Mesenchymal stem cell (in vitro differentiated cells and primary cell): ENCODE results near the gene EML2. TPM values are rescaled to one million over a fixed set of nuclear protein-coding genes. Genes with fewer than 3 reads are reported as not detected.
"Not testable (repeated sequence)": the region's sequence is repeated elsewhere in the genome, so short reads cannot be mapped to it uniquely, and the experiment has no call there.

Experiments
- DNase-seq: peaks from one replicate; pipeline ENCODE4 v3.0.0-alpha.2; 2013
- H2AFZ ChIP-seq: one replicate; pipeline ENCODE4 v1.6.1; 2013; ENCODE audit warnings: low read depth, mild to moderate bottlenecking, control low read depth, inconsistent platforms, low read length, moderate library complexity
- H2AK5ac ChIP-seq: 2 replicates; pipeline ENCODE4 v1.6.1; 2013; ENCODE audit warnings: low read length, moderate library complexity, mild to moderate bottlenecking, inconsistent platforms; ENCODE audit not compliant: severe bottlenecking
- H2BK120ac ChIP-seq: one replicate; pipeline ENCODE4 v1.6.1; 2013; ENCODE audit warnings: low read depth, mild to moderate bottlenecking, inconsistent platforms, low read length, moderate library complexity
- H2BK12ac ChIP-seq, 2 experiments: one replicate each; pipeline ENCODE4 v1.6.1; 2013; ENCODE audit warnings: inconsistent platforms in 2 of 2, low read length in 2 of 2, mild to moderate bottlenecking in 2 of 2, moderate library complexity in 2 of 2, control low read depth in 1 of 2
- H2BK15ac ChIP-seq: one replicate; pipeline ENCODE4 v1.6.1; 2013; ENCODE audit warnings: mild to moderate bottlenecking, low read depth, inconsistent platforms; ENCODE audit not compliant: poor library complexity, severe bottlenecking
- H2BK5ac ChIP-seq: 2 replicates; pipeline ENCODE4 v1.6.1; 2013; ENCODE audit warnings: low read depth, mild to moderate bottlenecking, low read length, control low read depth, inconsistent platforms; ENCODE audit not compliant: poor library complexity, severe bottlenecking
- H3K14ac ChIP-seq, 2 experiments: one replicate each; pipeline ENCODE4 v1.6.1; 2013; ENCODE audit warnings: inconsistent platforms in 2 of 2, low read length in 2 of 2, control low read depth in 1 of 2, mild to moderate bottlenecking in 1 of 2, moderate library complexity in 1 of 2
- H3K18ac ChIP-seq, 2 experiments: one replicate each; pipeline ENCODE4 v1.6.1; 2013; ENCODE audit warnings: inconsistent platforms in 2 of 2, low read length in 2 of 2, control low read depth in 1 of 2, low read depth in 1 of 2, mild to moderate bottlenecking in 1 of 2
- H3K23ac ChIP-seq, 2 experiments: one replicate each; pipeline ENCODE4 v1.6.1; 2013; ENCODE audit warnings: inconsistent platforms in 2 of 2, low read length in 2 of 2, mild to moderate bottlenecking in 2 of 2, moderate library complexity in 2 of 2, control low read depth in 1 of 2
- H3K27ac ChIP-seq: 2 replicates; pipeline ENCODE4 v1.5.1; 2013; ENCODE audit warnings: mild to moderate bottlenecking, moderate library complexity, low read length, control low read depth, inconsistent platforms; ENCODE audit not compliant: poor library complexity, severe bottlenecking
- H3K27me3 ChIP-seq, 2 experiments: 2 replicates each; pipeline versions ENCODE4 v1.6.1 to v1.7.0; 2013; ENCODE audit warnings: low read length in 2 of 2, mild to moderate bottlenecking in 2 of 2, moderate library complexity in 2 of 2, control low read depth in 1 of 2, inconsistent platforms in 1 of 2; ENCODE audit not compliant: control insufficient read depth in 1 of 2, insufficient read depth in 1 of 2
- H3K36me3 ChIP-seq, 2 experiments: 2 replicates each; pipeline versions ENCODE4 v1.6.1 to v1.7.0; 2013; ENCODE audit warnings: low read length in 2 of 2, control low read depth in 1 of 2, inconsistent platforms in 1 of 2, low read depth in 1 of 2, mild to moderate bottlenecking in 1 of 2; ENCODE audit not compliant: insufficient read depth in 2 of 2, control insufficient read depth in 1 of 2
- H3K4ac ChIP-seq, 2 experiments: one replicate each; pipeline ENCODE4 v1.6.1; 2013; ENCODE audit warnings: inconsistent platforms in 2 of 2, low read length in 2 of 2, mild to moderate bottlenecking in 2 of 2, moderate library complexity in 2 of 2, control low read depth in 1 of 2, low read depth in 1 of 2
- H3K4me1 ChIP-seq: 2 replicates; pipeline ENCODE4 v1.6.1; 2013; ENCODE audit warnings: low read depth, low read length, control low read depth; ENCODE audit not compliant: control insufficient read depth, insufficient read depth
- H3K4me2 ChIP-seq: 2 replicates; pipeline ENCODE4 v1.6.1; 2013; ENCODE audit warnings: low read length, mild to moderate bottlenecking, inconsistent platforms; ENCODE audit not compliant: poor library complexity, severe bottlenecking
- H3K4me3 ChIP-seq, 2 experiments: 2 replicates each; pipeline versions ENCODE4 v1.5.1 to v1.7.0; 2013; ENCODE audit warnings: low read length in 2 of 2, mild to moderate bottlenecking in 2 of 2, control low read depth in 1 of 2, low read depth in 1 of 2; ENCODE audit not compliant: insufficient read depth in 1 of 2
- H3K79me1 ChIP-seq: replicated peaks from 2 replicates; pipeline ENCODE4 v1.6.1; 2013; ENCODE audit warnings: mild to moderate bottlenecking, control low read depth, low read length, inconsistent platforms; ENCODE audit not compliant: poor library complexity, severe bottlenecking
- H3K9ac ChIP-seq: 2 replicates; pipeline ENCODE4 v1.7.0; 2013; ENCODE audit warnings: mild to moderate bottlenecking, low read length, moderate library complexity
- H3K9me3 ChIP-seq: 2 replicates; pipeline ENCODE4 v1.7.0; 2013; ENCODE audit warnings: mild to moderate bottlenecking, low read length; ENCODE audit not compliant: control insufficient read depth
- H4K8ac ChIP-seq: one replicate; pipeline ENCODE4 v1.6.1; 2013; ENCODE audit warnings: inconsistent platforms, mild to moderate bottlenecking, low read length, moderate library complexity
- H4K91ac ChIP-seq: one replicate; pipeline ENCODE4 v1.6.1; 2013; ENCODE audit warnings: mild to moderate bottlenecking, low read length, inconsistent platforms
- WGBS: methylation state at CpG from one replicate; pipeline ENCODE4 v1.1.7; 2013; ENCODE audit warnings: mixed read lengths; 5-methylcytosine and 5-hydroxymethylcytosine counted together
- polyA plus RNA-seq, 2 experiments: library from polyadenylated mRNA; stranded (reverse); fragments of 200-250 nt; gene quantifications; one replicate each; pipeline ENCODE4 v1.2.3, GENCODE V29; 2013

EML2 gene
- 13.5 TPM for polyA plus RNA-seq (2013, experiment 1 of 2)
- 13.8 TPM for polyA plus RNA-seq (2013, experiment 2 of 2)

GRCh38 chr19:45638930-45639729 lies at the start of gene EML2:
Gene EML2 (minus strand): TSS chr19:45639397. CDS start chr19:45639376, 21 bp downstream.
- Histone ChIP-seq H3K23ac (no peak within 1 kb of the TSS), H3K4me2 (peak within 1 kb of the TSS; percentile 88), H3K4ac (peak within 1 kb of the TSS; percentile 30 to 81), H3K9me3 (no peaks in the 10 kb centered on the region), H3K27me3 (peaks cover 0 to 7% of the 10 kb centered on the region in 2 experiments), H2BK12ac (peak within 1 kb of the TSS; percentile 27 to 34), H2BK120ac (peak within 1 kb of the TSS; percentile 39), H3K79me1 (peaks cover 7% of the 10 kb centered on the region), H3K4me1 (peaks cover 32% of the 10 kb centered on the region), H2BK5ac (no peak within 1 kb of the TSS), H3K36me3 (peaks cover 2 to 3% of the 10 kb centered on the region in 2 experiments), H2AK5ac (peak within 1 kb of the TSS; percentile 30), H3K4me3 (peak within 1 kb of the TSS; percentile 73 to 92), H3K18ac (peak within 1 kb of the TSS; percentile 65 to 82), H3K9ac (peak within 1 kb of the TSS; percentile 90), H4K91ac (peak within 1 kb of the TSS; percentile 73), H2BK15ac (no peak within 1 kb of the TSS), H4K8ac (peak within 1 kb of the TSS; percentile 78), H3K14ac (no peak within 1 kb of the TSS), H3K27ac (peak within 1 kb of the TSS; percentile 26), H2AFZ (no peak within 1 kb of the TSS)
- peak; percentile 38 for DNase-seq
- WGBS, result 8% methylated on average over 42 of the region's 52 CpGs

- H2BK12ac ChIP-seq, result no peak overlapping the region
- H3K4me3 ChIP-seq, result no peak overlapping the region
- H3K4me2 ChIP-seq, result no peak overlapping the region
- no peak overlapping the region for H2BK5ac ChIP-seq
- H3K79me1 ChIP-seq, result peaks cover 17% of the 10 kb centered on the region
- peaks cover 51 to 53% of the 10 kb centered on the region in 2 experiments for H3K36me3 ChIP-seq
- no peak overlapping the region for H2BK120ac ChIP-seq
- H3K18ac ChIP-seq, result no peak overlapping the region
- H2AFZ ChIP-seq, result no peak overlapping the region
- no peaks in the 10 kb centered on the region for H3K9me3 ChIP-seq
- no peak overlapping the region for H3K23ac ChIP-seq
- no peak overlapping the region for H3K27ac ChIP-seq
- H3K9ac ChIP-seq, result no peak overlapping the region
- WGBS, result 94% methylated on average over 9 of the region's 9 CpGs
- H3K4ac ChIP-seq, result no peak overlapping the region
- no peak overlapping the region for H3K14ac ChIP-seq
- H2BK15ac ChIP-seq, result no peak overlapping the region
- H3K27me3 ChIP-seq, result no peaks in the 10 kb centered on the region
- H4K8ac ChIP-seq, result no peak overlapping the region
- DNase-seq, result no peak
- H4K91ac ChIP-seq, result no peak overlapping the region
- H3K4me1 ChIP-seq, result peaks cover 2% of the 10 kb centered on the region
- no peak overlapping the region for H2AK5ac ChIP-seq
Observed at GRCh38 chr19:45687599-45687998, 48.4 kb upstream of the EML2 start.

GRCh38 chr19:45685045-45685444 lies 45.8 kb upstream of the EML2 start:
- not testable (repeated sequence) for DNase-seq, H3K14ac ChIP-seq

GRCh38 chr19:45682908-45683307 lies 43.7 kb upstream of the EML2 start:
- peaks cover 7% of the 10 kb centered on the region for H3K4me1 ChIP-seq
- H3K14ac ChIP-seq, result no peak overlapping the region
- H2BK120ac ChIP-seq, result no peak overlapping the region
- H3K18ac ChIP-seq, result no peak overlapping the region
- H3K36me3 ChIP-seq, result peaks cover 36 to 42% of the 10 kb centered on the region in 2 experiments
- H2BK5ac ChIP-seq, result no peak overlapping the region
- H3K4me3 ChIP-seq, result no peak overlapping the region
- no peak overlapping the region for H3K9ac ChIP-seq
- no peak overlapping the region for H2AFZ ChIP-seq
- no peak overlapping the region for H2BK12ac ChIP-seq
- no peak overlapping the region for H3K4ac ChIP-seq
- no peak overlapping the region for H3K4me2 ChIP-seq
- H3K27me3 ChIP-seq, result peaks cover 0 to 10% of the 10 kb centered on the region in 2 experiments
- peak overlapping the region; percentile 19 for H4K8ac ChIP-seq
- WGBS, result 85% methylated on average over 5 of the region's 5 CpGs
- no peak overlapping the region for H3K23ac ChIP-seq
- H3K79me1 ChIP-seq, result peaks cover 10% of the 10 kb centered on the region
- no peak overlapping the region for H2BK15ac ChIP-seq
- no peaks in the 10 kb centered on the region for H3K9me3 ChIP-seq
- no peak overlapping the region for H3K27ac ChIP-seq
- no peak for DNase-seq
- no peak overlapping the region for H2AK5ac ChIP-seq
- H4K91ac ChIP-seq, result no peak overlapping the region

More at GRCh38 chr19:45685045-45685444, 45.8 kb upstream of the EML2 start:
- H2BK12ac ChIP-seq, H2AK5ac ChIP-seq, H3K9me3 ChIP-seq, H2BK120ac ChIP-seq, H3K4me1 ChIP-seq, H2BK15ac ChIP-seq, H3K4me3 ChIP-seq, H3K23ac ChIP-seq, H3K4ac ChIP-seq, H3K9ac ChIP-seq, H3K27me3 ChIP-seq, H3K18ac ChIP-seq, H4K8ac ChIP-seq, H3K4me2 ChIP-seq, H2AFZ ChIP-seq, H4K91ac ChIP-seq, H3K27ac ChIP-seq, H2BK5ac ChIP-seq: not testable (repeated sequence)
- H3K36me3 ChIP-seq, result peaks cover 51 to 53% of the 10 kb centered on the region in 2 experiments
- 87% methylated on average over 9 of the region's 11 CpGs for WGBS
- peaks cover 15% of the 10 kb centered on the region for H3K79me1 ChIP-seq
